Measurements from ENCODE around the gene ZNF385A. TPM values are rescaled to one million over a fixed set of nuclear protein-coding genes. Genes with fewer than 3 reads are reported as not detected.

ZNF385A gene
- total and polyA plus RNA-seq, 2 experiments from 2014 or later, result 10.9 to 21.7 TPM

GRCh38 chr12:54352022-54352531, 32.5 kb downstream of the ZNF385A start:
- Histone ChIP-seq H3K27me3 (ENCODE audit: insufficient read depth) (peaks cover 33% of the 10 kb centered on the region; the same call in 1 of the 2 replicates), H3K4me1 (ENCODE audit: insufficient read depth) (peaks cover 76% of the 10 kb centered on the region), H3F3A (replicated peaks; ENCODE audit: low read depth) (peaks cover 34% of the 10 kb centered on the region), H3K4me3 (peak overlapping the region; percentile 61), H3K79me2 (replicated peaks; ENCODE audit: insufficient read depth) (no peaks in the 10 kb centered on the region; the same call in 1 of the 2 replicates), H4K20me1 (replicated peaks; ENCODE audit: insufficient read depth) (peaks cover 4% of the 10 kb centered on the region), H3K36me3 (ENCODE audit: insufficient read depth) (peaks cover 23% of the 10 kb centered on the region; the same call in 1 of the 2 replicates), H3K4me2 (peak overlapping the region; percentile 91), H3K9me2 (ENCODE audit: insufficient read depth) (no peaks in the 10 kb centered on the region), H2AFZ (0 out of 2 replicates have a peak overlapping the region, but pooled peaks have one; percentile 16), H3K27ac (ENCODE audit: low read depth) (peak overlapping the region; percentile 87)
- ATAC-seq, result peak; percentile 75
- H3K9me3 Mint-ChIP-seq, result no peaks in the 10 kb centered on the region; the same call in 2 of the 3 replicates
- peaks cover 51% of the 10 kb centered on the region for H3K4me1 Mint-ChIP-seq
- peak overlapping the region; percentile 85 for H3K27ac Mint-ChIP-seq
- H3K4me3 Mint-ChIP-seq, result peak overlapping the region; percentile 82
- H3K36me3 Mint-ChIP-seq (ENCODE audit: low read depth), result peaks cover 32% of the 10 kb centered on the region
- H3K27me3 Mint-ChIP-seq (ENCODE audit: insufficient read depth, low read depth, poor library complexity), result peaks cover 47% of the 10 kb centered on the region
- no peak for TF ChIP-seq EZH2phosphoT487 (IDR thresholded peaks at IDR 0.05; ENCODE audit: unreplicated experiment)
- 0 out of 2 replicates have a peak, but pooled peaks have one; percentile 41 for TF ChIP-seq POLR2AphosphoS5 (IDR thresholded peaks at IDR 0.05; ENCODE audit: low read depth)
- no peak for TF ChIP-seq ZNF462 (CRISPR knock-in tag; IDR thresholded peaks at IDR 0.05)
- peak; percentile 92 for DNase-seq (ENCODE audit: low spot score)

GRCh38 chr12:54351341-54351740, 33.2 kb downstream of the ZNF385A start:
- H4K20me1 ChIP-seq (replicated peaks; ENCODE audit: insufficient read depth), result peaks cover 4% of the 10 kb centered on the region
- H3K4me2 ChIP-seq, result peak overlapping the region; percentile 91
- peaks cover 33% of the 10 kb centered on the region; the same call in 1 of the 2 replicates for H3K27me3 ChIP-seq (ENCODE audit: insufficient read depth)
- H3K27ac ChIP-seq (ENCODE audit: low read depth), result no peak overlapping the region
- H3K79me2 ChIP-seq (replicated peaks; ENCODE audit: insufficient read depth), result no peaks in the 10 kb centered on the region; the same call in 1 of the 2 replicates
- H3K36me3 ChIP-seq (ENCODE audit: insufficient read depth), result peaks cover 23% of the 10 kb centered on the region; the same call in 1 of the 2 replicates
- DNase-seq (ENCODE audit: low spot score) (no peak), ATAC-seq (peak; percentile 17)
- Mint-ChIP-seq H3K4me3 (peak overlapping the region; percentile 82; the same call in 2 of the 3 replicates), H3K27ac (no peak overlapping the region), H3K4me1 (peaks cover 51% of the 10 kb centered on the region), H3K36me3 (ENCODE audit: low read depth) (peaks cover 37% of the 10 kb centered on the region), H3K27me3 (ENCODE audit: insufficient read depth, low read depth, poor library complexity) (peaks cover 44% of the 10 kb centered on the region), H3K9me3 (no peaks in the 10 kb centered on the region; the same call in 2 of the 3 replicates)
- H2AFZ ChIP-seq, result no peak overlapping the region
- peak overlapping the region; percentile 61 for H3K4me3 ChIP-seq
- H3F3A ChIP-seq (replicated peaks; ENCODE audit: low read depth), result peaks cover 34% of the 10 kb centered on the region
- TF ChIP-seq CREB1 (CRISPR knock-in tag; IDR thresholded peaks at IDR 0.05; ENCODE audit: low read depth) (no peak), POLR2AphosphoS5 (IDR thresholded peaks at IDR 0.05; ENCODE audit: low read depth) (0 out of 2 replicates have a peak, but pooled peaks have one; percentile 2)
- no peaks in the 10 kb centered on the region for H3K9me2 ChIP-seq (ENCODE audit: insufficient read depth)
- H3K4me1 ChIP-seq (ENCODE audit: insufficient read depth), result peaks cover 68% of the 10 kb centered on the region
